Stimulated activated CD8-positive, alpha-beta memory T cell treated with anti-CD3 and anti-CD28 coated beads, Interleukin-15, amount 100 ng/mL, for 24 hours (primary cell): Measurements from ENCODE around the gene CALHM3.
"Not testable (repeated sequence)": the region's sequence is repeated elsewhere in the genome, so short reads cannot be mapped to it uniquely, and the experiment has no call there.

Experiments used
- DNase-seq: peaks from one replicate; pipeline ENCODE4 v3.0.0-alpha.2; 2020; ENCODE audit warnings: low read depth

The CALHM3 gene, protein sequence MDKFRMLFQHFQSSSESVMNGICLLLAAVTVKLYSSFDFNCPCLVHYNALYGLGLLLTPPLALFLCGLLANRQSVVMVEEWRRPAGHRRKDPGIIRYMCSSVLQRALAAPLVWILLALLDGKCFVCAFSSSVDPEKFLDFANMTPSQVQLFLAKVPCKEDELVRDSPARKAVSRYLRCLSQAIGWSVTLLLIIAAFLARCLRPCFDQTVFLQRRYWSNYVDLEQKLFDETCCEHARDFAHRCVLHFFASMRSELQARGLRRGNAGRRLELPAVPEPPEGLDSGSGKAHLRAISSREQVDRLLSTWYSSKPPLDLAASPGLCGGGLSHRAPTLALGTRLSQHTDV

DNA sequence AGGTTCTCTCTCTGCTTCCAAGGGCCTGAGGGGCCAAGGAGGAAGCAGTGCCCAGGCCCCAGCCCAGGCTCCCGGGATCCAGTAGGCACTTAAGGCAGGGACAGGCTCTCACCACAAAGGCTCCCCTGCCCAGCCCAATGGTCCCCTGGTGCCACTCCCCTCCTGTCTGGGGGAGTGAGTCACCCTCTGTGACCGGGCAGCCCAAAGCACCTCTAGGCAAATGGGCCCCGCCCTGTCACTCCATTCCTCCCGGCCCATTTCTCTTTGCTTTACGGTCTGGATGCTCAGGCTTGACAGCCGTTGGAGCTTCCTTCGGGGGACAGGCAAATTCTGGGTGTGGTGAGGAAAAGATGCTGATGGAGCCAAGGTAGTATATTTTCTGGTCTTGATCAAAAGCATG lies at the start of gene CALHM3:
CALHM3 (minus strand) TSS at position 106 of the 400 bp plus-strand sequence. CDS start 208 bp downstream, outside the sequence.
- DNase-seq = no peak

DNA sequence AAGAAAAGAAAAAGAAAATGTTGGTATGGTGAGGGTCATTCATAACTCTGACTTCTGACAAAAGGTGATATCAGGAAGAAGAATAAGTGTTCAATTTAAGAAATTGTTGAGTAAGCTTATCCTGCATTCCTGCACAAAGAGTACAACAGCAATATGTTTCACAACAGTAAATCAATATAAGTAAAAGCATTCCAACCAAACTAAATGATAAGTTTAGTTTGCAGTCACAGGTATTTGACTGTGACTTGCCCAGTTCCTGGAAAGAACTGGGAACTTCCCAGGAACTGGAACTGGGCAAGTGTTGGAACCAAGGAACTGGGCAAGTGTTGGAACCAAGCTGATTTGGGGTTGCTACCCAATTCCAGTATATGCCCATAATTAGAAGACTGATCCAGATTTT lies 49.5 kb upstream of the CALHM3 start:
- no peak for DNase-seq

DNA sequence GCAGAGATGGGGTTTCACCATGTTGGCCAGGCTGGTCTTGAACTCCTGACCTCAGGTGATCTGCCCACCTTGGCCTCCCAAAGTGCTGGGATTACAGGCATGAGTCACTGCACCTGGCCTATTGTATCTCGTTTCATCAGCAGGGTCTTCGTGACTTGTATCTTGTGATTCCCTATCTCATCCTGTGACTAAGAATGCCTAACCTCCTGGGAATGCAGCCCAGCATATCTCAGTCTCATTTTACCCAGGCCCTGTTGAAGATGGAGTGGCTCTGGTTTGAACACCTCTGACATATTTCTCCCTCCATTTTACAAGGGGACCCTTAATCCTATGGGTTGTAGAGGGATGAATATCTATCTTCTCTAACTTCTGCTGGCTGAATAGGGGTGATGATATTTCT lies 48.4 kb upstream of the CALHM3 start:
- DNase-seq = not testable (repeated sequence)

DNA sequence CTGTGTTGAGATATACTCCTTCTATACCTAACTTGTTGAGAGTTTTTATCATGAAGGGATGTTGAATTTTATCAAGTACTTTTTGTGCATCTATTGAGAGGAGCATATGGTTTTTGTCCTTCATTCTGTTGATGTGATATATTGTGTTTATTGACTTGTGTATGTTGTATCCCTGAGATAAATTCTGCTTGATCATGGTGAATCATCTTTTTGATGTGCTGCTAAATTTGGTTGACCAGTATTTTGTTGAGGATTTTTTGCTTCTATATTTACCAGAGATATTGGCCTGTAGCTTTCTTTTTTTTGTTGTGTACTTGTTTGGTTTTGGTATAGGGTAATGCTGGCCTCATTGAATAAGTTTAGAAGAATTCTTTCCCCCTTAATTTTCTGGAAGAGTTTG lies 46.9 kb upstream of the CALHM3 start:
- no peak for DNase-seq

DNA sequence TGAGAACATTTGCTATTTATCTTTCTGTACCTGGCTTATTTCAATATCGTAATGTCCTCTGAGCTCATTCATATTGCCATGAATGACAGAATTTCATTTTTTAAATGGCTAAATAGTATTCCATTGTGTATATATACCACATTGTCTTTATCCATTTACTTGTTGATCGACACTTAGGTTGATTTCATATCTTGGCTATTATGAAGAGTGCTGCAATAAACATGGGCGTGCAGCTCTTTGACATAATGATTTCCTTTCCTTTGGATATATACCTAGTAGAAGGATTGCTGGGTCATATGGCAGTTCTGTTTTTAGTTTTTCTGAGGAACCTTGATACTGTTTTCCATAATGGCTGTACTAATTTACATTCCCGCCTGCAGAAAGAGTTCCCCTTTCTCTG lies 44.6 kb upstream of the CALHM3 start:
- no peak for DNase-seq

DNA sequence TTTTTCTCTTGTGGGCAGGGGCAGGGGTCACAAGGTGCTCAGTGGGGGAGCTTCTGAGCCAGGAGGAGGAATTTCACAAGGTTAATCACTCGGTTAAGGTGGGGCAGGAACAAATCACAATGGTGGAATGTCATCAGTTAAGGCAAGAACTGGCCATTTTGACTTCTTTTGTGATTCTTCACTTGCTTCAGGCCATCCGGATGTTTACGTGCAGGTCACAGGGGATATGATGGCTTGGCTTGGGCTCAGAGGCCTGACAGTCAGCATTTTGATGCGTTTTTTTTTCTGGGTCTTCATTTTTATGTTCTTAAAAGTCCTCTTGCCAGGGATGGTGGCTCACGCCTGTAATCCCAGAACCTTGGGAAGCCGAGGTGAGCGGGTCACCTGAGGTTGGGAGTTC lies 43.0 kb upstream of the CALHM3 start:
- not testable (repeated sequence) for DNase-seq

DNA sequence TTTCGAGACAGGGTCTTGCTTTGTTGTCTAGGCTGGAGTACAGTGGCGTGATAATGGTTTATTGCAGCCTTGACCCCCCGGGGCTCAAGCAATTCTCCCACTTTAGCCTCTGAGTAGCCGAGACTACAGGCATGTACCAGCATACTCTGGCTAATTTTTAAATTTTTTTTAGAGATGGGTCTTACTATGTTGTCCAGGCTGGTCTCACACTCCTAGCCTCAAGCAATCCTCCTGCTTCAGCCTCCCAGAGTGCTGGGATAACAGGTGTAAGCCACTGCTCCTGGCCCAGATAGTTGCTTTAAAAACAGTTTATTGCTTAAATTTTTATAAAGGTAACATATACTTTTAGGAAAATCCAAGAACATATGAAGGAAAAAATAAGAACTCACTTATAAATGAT lies 40.8 kb upstream of the CALHM3 start:
- DNase-seq = no peak

DNA sequence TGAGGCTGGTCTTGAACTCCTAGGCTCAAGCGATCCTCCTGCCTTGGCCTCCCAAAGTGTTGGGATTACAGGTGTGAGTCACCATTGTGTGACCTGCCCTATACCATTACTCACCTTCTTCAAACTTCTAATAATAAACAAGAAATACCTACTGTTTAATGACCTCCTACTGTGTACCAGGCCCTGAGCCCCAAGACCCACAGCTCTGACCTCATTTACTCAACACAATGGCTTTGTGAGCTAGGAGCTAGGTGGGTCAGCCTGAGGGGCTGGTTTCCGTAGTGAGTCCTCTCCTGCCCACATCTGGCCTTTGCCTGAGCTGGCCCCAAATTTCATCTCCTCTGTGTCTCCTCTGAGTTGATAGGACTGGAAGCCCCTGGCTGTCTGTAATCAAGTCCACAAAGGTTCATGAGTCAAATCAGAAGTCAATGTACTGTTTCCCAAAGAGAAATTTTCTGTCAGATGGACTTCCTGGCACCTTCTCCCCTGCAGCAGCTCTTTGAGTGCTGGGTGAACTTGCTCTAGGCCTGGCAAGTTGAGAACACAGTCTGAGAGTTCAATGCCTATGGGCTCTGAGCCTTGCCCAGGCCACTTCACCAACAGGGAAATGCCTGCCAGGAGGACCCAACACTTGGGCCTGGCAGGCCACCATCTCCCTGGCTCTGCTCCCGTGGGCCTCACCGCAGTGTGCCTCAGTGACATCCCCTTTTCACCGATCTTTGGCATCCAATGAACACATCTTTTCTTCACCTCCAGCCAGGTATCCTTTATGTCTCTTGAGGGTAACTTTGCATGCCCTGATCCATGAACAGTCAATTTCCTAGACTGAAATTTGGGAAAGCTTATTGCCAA lies 38.4 kb upstream of the CALHM3 start:
- no peak for DNase-seq

DNA sequence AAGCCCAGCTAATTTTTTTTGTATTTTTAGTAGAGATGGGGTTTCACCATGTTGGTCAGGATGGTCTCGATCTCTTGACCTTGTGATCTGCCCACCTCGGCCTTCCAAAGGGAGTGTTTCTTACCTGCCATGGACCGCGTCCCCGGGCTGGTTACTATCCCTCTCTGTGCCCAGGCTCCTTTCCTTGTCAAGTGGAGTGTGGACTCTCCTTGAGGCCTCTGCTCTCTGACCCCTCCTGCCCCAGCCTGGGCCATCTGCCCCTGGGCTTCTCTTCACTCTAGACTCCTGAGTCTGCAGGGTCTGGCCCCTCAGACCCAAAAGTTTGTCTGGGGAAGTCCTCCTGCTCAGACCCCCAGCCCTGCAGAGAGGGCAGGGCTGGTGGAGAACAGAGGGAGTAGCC lies 35.2 kb upstream of the CALHM3 start:
- no peak for DNase-seq

DNA sequence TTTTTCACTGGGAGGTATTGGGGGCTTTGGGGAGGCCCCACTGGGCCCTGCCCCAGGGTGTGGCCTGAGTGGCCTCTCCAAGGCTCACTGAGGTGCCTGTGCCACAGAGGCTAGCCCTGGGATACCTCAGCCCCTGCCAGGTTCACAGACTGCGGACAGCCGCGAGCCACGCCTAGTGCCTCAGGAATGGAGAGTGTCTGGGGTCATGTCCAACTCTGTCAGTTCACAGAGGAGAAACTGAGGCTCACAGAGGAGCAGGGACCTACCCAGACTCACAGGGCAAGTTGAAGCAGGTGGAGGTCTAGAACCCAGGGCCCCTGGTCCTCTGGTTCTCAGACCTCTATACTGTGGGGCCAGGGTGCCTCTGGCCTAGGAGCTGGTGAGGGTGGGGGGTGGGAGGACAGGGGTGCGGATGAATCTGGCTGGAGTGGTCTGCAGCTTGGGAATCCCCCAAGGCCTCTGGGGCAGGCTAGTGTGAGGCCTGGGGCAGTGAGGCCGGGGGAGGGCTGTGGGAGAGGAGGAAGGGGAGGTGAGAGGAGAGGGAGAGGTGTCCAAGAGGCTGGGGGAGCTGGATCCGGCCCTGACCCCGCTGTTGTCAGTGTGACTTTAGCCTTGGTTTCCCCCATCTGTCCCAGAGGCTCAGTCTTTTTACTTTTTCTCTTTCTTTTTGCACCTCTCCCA lies 34.5 kb upstream of the CALHM3 start:
- no peak for DNase-seq

DNA sequence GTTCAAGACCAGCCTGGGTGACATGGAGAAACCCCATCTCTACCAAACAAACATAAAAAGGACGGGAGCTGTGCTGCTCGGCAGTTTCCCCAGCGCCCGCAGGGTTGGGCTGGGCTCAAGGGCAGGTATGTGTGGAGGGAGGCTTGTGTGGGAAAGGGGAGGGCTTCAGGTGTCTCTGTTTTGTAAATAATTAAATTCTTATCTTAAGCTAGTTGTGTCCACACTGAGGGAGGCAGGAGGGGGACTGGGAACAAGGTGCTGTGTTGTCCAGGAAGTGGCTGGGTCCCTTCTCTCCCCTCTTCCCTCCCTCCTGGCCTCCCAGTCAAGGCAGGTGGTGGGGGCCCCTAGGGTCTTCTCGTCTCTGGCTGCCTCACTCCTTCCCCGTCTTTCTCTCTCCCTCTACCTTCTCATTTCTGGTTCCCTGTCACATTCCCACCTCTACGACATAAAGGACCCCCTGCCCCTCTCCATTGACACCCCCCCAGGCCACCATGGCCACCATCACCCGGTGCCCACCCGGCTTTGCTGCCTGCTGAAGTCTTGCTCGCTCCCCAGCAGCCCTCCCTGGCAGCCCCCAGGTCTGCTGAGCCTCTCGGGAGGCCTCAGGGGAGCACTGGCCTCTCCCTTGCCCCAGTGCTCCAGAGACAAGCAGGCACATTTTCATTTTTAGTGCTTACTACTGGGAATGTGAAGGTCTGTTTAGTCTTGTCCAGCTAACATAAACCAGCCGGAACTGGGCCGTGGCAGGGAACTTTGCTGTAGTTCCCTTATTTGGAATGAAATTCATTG lies 33.7 kb upstream of the CALHM3 start:
- DNase-seq = no peak

DNA sequence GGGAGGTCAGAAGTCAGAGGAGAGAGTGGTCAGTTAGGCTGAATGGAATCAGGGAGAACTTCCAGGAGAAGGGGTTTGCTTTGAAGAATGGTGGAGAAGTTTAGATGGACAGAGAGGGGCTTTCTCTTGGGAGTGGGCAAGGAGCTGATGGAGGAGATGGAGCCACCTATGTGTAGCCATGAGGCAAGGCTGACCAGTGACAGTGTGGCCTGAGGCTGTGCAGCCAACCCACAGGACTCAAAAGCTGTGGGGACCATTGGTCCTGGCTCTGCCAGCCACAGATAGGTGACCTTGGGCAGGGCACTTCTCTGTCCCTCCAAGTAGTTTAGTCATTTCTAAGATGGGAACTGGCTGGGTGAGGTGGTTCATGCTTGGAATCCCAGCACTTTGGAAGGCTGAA lies 33.1 kb upstream of the CALHM3 start:
- no peak for DNase-seq

DNA sequence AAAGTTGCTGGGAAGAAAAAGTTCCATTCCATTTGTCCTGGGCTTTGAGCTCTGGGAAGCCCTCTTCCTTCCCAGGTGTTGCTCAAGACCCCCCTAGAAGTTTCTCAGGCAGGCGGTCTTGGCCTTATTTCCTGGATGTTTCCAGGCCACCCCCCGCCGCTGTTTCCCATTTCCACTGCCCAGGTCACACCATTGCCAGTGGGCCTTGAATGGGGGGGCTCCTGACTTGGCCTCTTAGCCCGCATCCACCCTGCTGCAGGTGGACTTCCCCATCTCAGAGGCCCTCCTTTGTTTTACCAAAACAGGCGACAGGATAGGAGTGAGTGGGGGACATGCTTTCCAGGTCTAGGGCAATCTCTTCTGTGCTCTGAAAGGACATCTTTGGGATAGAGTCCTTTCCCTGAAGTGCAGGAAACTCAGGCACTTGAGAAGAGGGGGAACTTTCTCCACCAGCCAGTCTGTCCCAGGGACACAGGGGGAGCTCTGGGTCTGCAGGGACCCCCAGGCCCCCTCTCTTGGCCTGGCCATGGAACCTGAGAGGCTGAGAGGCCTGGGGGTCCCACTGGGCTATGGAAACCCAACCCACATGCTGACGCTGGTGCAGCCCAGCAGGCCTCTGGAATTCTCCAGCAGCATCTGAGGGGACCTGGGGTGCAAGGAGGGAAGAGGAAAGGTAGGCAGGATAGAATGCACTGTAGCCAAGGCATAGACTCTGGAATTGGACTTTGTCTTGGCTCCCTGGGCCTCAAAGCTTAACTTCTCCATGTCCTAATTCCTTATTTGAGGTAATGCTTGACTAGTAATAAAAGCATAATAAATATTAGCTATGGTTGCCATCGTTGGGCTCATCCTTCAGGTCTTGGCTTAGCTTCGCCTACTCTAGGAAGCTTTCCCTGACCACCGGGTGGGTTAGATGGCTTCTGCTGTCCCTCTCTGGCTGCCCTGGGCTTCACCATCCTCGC lies 32.0 kb upstream of the CALHM3 start:
- no peak for DNase-seq

DNA sequence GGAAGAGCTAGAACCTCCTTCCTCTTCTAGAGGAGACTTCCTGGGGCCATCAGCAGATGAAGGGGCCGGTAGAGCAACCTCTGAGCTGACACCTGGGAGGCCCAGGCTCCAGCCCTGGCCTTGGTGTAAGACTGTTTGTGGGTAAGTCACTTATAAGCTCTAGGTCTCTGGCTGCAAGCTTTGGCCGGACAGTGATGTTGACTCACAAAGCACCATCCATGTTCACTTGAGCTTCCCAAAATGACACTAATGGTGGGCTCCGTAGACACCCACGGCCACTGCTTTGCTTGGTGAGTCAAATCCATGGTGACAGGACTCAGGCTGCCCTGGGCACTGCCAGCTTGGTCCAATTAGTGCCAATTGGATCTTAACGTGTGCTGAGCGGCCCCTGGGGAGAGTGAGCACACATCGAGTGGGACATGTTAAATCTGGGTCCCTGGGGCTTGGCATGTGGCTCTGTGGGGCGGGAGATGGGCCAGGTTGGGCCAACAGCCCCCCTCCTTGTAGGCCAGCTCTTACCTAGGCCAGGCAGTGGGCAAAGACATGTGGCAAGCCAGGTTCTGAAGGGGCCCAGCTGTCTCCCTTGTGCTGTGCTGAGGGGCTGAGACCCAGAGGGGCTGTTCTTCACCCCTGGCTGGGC lies 31.1 kb upstream of the CALHM3 start:
- no peak for DNase-seq

DNA sequence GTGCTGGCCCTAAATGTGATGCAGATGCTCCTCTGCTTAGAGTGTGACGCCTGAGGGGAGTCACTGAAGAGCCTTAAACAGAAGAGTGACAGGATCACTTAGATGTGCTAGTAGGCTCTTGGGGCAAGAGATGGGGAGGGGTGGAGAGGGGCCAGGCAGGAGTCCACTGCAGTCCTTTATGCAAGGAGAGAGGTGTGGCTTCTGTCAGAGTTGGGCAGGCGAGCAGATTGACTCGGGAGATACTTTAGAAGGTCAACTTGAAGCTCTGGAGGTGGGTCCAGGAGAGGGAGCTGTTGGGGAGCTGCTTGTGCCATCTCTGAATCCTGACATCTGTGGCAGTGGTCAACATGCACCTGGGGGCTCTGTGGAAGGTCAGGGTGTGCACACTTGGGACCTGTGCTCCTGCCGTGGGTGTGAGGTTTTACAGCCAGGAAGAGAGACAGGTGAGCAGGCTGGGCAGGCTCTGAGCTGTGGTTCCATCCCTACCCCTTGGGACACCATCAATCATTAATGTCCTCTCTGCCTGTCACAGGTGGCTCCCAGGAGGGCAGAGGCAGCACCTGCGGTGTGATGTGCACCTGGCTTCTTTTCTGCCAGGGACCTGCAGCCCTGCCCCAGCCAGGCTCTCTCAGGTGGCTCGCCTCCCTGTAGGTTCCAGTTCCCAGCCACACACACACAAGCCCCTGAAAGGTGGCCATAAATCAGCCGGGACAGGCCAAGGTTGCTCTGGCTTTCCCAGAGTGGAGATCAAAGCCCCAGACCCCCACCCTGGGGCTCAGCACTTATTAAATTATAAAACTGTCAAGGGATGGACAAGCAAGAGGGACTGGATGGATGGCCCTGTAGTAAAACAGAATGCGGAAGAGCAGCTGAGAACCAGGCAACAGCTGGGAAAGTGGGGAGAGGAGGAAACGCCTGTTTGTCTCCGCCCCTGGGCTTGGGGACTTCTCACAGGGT lies 28.5 kb upstream of the CALHM3 start:
- no peak for DNase-seq

DNA sequence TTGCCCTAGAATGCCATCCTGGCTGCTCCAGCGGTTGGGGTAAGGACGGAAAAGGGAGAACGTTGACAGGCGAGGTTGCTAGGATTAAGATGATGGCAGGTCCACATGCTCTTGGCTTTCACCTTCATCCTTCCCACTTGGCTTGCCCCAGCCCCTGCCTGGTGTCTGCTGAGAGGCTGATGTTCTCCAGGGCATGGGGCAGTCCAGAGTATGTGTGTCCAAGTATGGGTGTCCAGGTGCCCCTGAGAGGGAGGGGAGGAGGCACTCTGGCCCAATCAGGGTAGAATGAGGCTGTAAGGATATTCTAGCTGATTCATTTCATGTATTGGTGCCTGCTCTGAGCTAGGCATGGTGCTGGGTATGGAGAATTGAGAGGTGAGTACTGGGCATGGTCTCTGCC lies 27.0 kb upstream of the CALHM3 start:
- no peak for DNase-seq

DNA sequence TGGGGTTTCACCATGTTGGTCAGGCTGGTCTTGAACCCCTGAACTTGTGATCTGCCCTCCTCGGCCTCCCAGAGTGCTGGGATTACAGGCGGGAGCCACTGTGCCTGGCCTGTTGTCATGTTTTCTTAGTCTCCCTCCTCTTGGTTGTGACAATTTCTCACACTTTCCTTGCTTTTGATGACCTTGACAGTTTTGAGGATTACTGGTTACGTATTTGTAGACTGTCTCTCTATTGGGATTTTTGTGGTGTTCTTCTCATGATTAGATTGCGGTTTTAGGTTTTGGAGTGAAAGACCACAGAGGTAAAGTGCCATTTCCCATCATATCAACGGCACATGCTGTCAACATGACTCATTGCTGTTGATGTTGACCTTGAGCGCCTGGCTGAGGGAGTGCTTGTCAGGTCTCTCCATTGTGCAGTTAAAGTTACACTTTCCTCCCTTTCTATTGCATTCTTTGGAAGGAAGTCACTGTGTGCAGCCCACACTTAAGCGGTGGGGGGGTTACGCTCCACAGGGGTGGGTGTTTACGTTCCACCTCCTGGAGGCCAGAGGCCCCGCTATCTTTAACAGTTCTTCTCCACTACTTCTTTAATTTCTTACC lies 25.2 kb upstream of the CALHM3 start:
- no peak for DNase-seq

DNA sequence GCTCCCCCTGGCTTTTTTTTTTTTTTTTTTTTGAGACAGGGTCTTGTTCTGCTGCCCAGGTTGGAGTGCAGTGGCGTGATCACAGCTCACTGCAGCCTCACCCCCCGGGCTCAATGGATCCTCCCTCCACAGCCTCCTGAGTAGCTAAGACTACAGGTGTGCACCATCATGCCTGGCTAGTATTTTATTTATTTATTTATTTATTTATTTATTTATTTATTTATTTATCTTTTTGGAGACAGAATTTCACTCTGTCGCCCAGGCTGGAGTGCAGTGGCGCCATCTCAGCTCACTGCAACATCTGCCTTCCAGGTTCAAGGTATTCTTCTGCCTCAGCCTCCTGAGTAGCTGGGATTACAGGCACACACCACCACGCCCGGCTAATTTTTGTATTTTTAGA lies 24.7 kb upstream of the CALHM3 start:
- not testable (repeated sequence) for DNase-seq
